Liver (tissue), 3 donors: ENCODE data around the gene COQ7.

ENCODE experiments used
- EGR1 ChIP-seq, 2 donors: IDR thresholded peaks; 2 replicates each; pipeline ENCODE4 v1.6.1; 2016 to 2018; ENCODE audit warnings: antibody characterized with exemption in 2 of 2, low read depth in 2 of 2
- RAD21 ChIP-seq, 2 donors: IDR thresholded peaks; 2 replicates each; pipeline ENCODE4 v1.6.1; 2016; ENCODE audit warnings: antibody characterized with exemption in 2 of 2, mild to moderate bottlenecking in 2 of 2
- RXRA ChIP-seq, 2 donors: IDR thresholded peaks; 2 replicates each; pipeline ENCODE4 v1.6.1; 2017 to 2018; ENCODE audit warnings: antibody characterized with exemption in 2 of 2, mild to moderate bottlenecking in 1 of 2
- SP1 ChIP-seq: IDR thresholded peaks from 2 replicates; pipeline ENCODE4 v1.6.1; 2018; ENCODE audit warnings: antibody characterized with exemption, mild to moderate bottlenecking
- YY1 ChIP-seq: IDR thresholded peaks from 2 replicates; pipeline ENCODE4 v1.6.1; 2016; ENCODE audit warnings: antibody characterized with exemption, mild to moderate bottlenecking
- ZBTB33 ChIP-seq: IDR thresholded peaks from 2 replicates; pipeline ENCODE4 v1.6.1; 2016; ENCODE audit warnings: antibody characterized with exemption
- TF ChIP-seq, protein P1 (sequence below): fragments of 150-350 bp; IDR thresholded peaks from 2 replicates; pipeline ENCODE4 v1.5.1; 2017; ENCODE audit warnings: improper control_type of control experiment, low read depth, low read length; ENCODE audit not compliant: missing input control
- TF ChIP-seq, protein P2 (sequence below): IDR thresholded peaks from 2 replicates; pipeline ENCODE4 v1.6.1; 2016; ENCODE audit warnings: antibody characterized with exemption, mild to moderate bottlenecking
- donor health status: healthy.
- donor health status: healthy.

- TF ChIP-seq EGR1 (IDR thresholded peaks at IDR 0.05; ENCODE audit: low read depth in 2 of 2) (no peak), SP1 (no peak), RXRA (IDR thresholded peaks at IDR 0.05) (no peak), RAD21 (IDR thresholded peaks at IDR 0.05) (no peak), YY1 (no peak), ZBTB33 (no peak)
- TF ChIP-seq, protein P1, sequence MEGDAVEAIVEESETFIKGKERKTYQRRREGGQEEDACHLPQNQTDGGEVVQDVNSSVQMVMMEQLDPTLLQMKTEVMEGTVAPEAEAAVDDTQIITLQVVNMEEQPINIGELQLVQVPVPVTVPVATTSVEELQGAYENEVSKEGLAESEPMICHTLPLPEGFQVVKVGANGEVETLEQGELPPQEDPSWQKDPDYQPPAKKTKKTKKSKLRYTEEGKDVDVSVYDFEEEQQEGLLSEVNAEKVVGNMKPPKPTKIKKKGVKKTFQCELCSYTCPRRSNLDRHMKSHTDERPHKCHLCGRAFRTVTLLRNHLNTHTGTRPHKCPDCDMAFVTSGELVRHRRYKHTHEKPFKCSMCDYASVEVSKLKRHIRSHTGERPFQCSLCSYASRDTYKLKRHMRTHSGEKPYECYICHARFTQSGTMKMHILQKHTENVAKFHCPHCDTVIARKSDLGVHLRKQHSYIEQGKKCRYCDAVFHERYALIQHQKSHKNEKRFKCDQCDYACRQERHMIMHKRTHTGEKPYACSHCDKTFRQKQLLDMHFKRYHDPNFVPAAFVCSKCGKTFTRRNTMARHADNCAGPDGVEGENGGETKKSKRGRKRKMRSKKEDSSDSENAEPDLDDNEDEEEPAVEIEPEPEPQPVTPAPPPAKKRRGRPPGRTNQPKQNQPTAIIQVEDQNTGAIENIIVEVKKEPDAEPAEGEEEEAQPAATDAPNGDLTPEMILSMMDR: no peak
- TF ChIP-seq, protein P2, sequence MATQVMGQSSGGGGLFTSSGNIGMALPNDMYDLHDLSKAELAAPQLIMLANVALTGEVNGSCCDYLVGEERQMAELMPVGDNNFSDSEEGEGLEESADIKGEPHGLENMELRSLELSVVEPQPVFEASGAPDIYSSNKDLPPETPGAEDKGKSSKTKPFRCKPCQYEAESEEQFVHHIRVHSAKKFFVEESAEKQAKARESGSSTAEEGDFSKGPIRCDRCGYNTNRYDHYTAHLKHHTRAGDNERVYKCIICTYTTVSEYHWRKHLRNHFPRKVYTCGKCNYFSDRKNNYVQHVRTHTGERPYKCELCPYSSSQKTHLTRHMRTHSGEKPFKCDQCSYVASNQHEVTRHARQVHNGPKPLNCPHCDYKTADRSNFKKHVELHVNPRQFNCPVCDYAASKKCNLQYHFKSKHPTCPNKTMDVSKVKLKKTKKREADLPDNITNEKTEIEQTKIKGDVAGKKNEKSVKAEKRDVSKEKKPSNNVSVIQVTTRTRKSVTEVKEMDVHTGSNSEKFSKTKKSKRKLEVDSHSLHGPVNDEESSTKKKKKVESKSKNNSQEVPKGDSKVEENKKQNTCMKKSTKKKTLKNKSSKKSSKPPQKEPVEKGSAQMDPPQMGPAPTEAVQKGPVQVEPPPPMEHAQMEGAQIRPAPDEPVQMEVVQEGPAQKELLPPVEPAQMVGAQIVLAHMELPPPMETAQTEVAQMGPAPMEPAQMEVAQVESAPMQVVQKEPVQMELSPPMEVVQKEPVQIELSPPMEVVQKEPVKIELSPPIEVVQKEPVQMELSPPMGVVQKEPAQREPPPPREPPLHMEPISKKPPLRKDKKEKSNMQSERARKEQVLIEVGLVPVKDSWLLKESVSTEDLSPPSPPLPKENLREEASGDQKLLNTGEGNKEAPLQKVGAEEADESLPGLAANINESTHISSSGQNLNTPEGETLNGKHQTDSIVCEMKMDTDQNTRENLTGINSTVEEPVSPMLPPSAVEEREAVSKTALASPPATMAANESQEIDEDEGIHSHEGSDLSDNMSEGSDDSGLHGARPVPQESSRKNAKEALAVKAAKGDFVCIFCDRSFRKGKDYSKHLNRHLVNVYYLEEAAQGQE: no peak
Measured at GRCh38 chr16:19073863-19074262, 6.4 kb downstream of the COQ7 start.
